GM12872 (cell line): Measurements from ENCODE around the gene THEM4.

ENCODE experiments used
- CTCF ChIP-seq: IDR thresholded peaks from 3 replicates; pipeline ENCODE4 v1.5.1; 2011; ENCODE audit warnings: low read depth, mild to moderate bottlenecking, low read length, moderate library complexity; ENCODE audit not compliant: insufficient read depth

THEM4 gene

DNA sequence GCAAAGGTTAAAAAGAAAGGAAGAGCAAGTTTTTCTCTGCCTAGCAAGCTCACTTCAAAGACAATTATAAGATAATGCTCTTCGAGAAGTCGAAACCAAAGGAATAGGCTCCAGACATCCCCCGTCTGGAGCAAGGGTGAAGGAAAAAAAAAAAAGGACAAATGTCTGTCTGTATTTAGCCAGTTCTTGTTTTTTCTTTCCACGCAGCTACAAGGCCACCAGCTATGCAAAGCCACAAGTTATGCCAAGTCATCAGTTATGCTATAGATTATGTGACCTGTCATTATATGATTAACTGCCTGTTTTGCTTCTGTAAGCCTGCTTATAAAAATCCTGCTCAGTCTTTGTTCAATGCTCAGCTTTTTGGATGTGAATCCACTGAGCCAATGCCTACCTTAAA, 53.4 kb downstream of the THEM4 start:
- TF ChIP-seq CTCF = no peak

- TF ChIP-seq CTCF = no peak
Measured at GRCh38 chr1:151854658-151855057, 54.7 kb downstream of the THEM4 start.

- no peak for TF ChIP-seq CTCF
Measured at GRCh38 chr1:151853411-151853943, 55.8 kb downstream of the THEM4 start, which contains the start of gene THEM5. Gene THEM5, minus strand, starts transcription at chr1:151853712. Its CDS starts 147 bp downstream, at chr1:151853565.

DNA sequence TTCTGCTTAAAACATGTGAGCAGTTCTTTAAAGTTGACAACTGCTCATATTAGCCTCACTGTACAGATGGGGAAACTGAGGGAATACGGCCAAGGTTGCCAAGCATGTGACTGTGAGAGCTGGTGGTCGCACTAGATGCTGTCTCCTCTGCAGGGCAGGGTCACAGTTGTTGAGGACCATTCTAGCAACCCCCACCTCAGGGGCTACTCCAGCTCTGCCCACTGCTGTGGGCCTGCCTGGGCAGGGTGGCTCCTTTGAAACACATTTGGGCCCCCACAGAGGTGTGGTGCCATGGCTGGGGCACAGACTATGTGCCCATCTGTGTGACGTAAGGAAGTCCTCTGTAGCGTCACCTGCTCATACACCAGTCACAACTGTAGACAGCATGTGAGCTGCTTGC, 56.6 kb downstream of the THEM4 start:
- TF ChIP-seq CTCF = no peak

- TF ChIP-seq CTCF = no peak
Measured at GRCh38 chr1:151851886-151852285, 57.4 kb downstream of the THEM4 start.

- no peak for TF ChIP-seq CTCF
Measured at GRCh38 chr1:151849871-151850270, 59.4 kb downstream of the THEM4 start.

DNA sequence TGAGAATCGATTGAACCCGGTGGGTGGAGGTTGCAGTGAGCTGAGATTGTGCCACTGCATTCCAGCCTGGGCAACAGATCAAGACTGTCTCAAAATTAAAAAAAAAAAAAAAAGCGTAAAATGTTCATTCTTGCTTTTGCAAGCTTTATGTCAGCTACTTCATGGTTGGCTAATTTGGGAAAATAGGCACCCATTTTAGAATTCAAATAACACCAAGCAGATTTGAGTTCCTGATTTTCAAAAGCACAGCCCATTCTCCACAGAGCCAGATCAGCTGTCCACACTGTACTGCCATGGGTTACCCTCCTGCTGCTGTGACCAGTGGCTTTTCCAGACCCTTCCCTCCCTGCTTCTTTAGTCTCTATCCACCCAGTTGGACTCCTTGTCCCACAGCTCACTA, 60.2 kb downstream of the THEM4 start:
- no peak for TF ChIP-seq CTCF
